ENCODE results near the gene PDE6A.

The PDE6A gene

GRCh38 chr5:149900390-149900789, 44.2 kb downstream of the PDE6A start:
- H3K4me3 ChIP-seq (replicated peaks; ENCODE audit: low read depth, low read length) = no peak overlapping the region
- no peak for DNase-seq (ENCODE audit: extremely low read depth, low read depth)
- TF ChIP-seq CTCF (IDR thresholded peaks at IDR 0.05; ENCODE audit: low read depth, low read length, missing control alignments) = no peak

- no peak for TF ChIP-seq CTCF (IDR thresholded peaks at IDR 0.05; ENCODE audit: low read depth, low read length, missing control alignments)
- no peak for DNase-seq (ENCODE audit: extremely low read depth, low read depth)
- no peak overlapping the region for H3K4me3 ChIP-seq (replicated peaks; ENCODE audit: low read depth, low read length)
Observed at GRCh38 chr5:149898811-149899210, 45.8 kb downstream of the PDE6A start.

- TF ChIP-seq CTCF (IDR thresholded peaks at IDR 0.05; ENCODE audit: low read depth, low read length, missing control alignments) = no peak
- DNase-seq (ENCODE audit: extremely low read depth, low read depth) = no peak
- no peak overlapping the region for H3K4me3 ChIP-seq (replicated peaks; ENCODE audit: low read depth, low read length)
Observed at GRCh38 chr5:149895416-149896345, 48.9 kb downstream of the PDE6A start.

GRCh38 chr5:149894237-149894636, 50.4 kb downstream of the PDE6A start:
- no peak for TF ChIP-seq CTCF (IDR thresholded peaks at IDR 0.05; ENCODE audit: low read depth, low read length, missing control alignments)
- no peak for DNase-seq (ENCODE audit: extremely low read depth, low read depth)

GRCh38 chr5:149893403-149893931, 51.1 kb downstream of the PDE6A start:
- H3K4me3 ChIP-seq (replicated peaks; ENCODE audit: low read depth, low read length) = no peak overlapping the region
- no peak for TF ChIP-seq CTCF (IDR thresholded peaks at IDR 0.05; ENCODE audit: low read depth, low read length, missing control alignments)
- DNase-seq (ENCODE audit: extremely low read depth, low read depth) = no peak

More at GRCh38 chr5:149894237-149894636, 50.4 kb downstream of the PDE6A start:
- H3K4me3 ChIP-seq (replicated peaks; ENCODE audit: low read depth, low read length) = no peak overlapping the region

- no peak for TF ChIP-seq CTCF (IDR thresholded peaks at IDR 0.05; ENCODE audit: low read depth, low read length, missing control alignments)
- H3K4me3 ChIP-seq (replicated peaks; ENCODE audit: low read depth, low read length) = no peak overlapping the region
- DNase-seq (ENCODE audit: extremely low read depth, low read depth) = no peak
Observed at GRCh38 chr5:149892594-149892993, 52.0 kb downstream of the PDE6A start.
